ENCODE results near the gene SREK1IP1. TPM values are rescaled to one million over a fixed set of nuclear protein-coding genes. Genes with fewer than 3 reads are reported as not detected.

SREK1IP1 gene
- total RNA-seq = 10 to 100 TPM in 3 of 6 donors, 1 to 10 TPM in 3; 4.2 to 20.7 (median 13.4) TPM

DNA sequence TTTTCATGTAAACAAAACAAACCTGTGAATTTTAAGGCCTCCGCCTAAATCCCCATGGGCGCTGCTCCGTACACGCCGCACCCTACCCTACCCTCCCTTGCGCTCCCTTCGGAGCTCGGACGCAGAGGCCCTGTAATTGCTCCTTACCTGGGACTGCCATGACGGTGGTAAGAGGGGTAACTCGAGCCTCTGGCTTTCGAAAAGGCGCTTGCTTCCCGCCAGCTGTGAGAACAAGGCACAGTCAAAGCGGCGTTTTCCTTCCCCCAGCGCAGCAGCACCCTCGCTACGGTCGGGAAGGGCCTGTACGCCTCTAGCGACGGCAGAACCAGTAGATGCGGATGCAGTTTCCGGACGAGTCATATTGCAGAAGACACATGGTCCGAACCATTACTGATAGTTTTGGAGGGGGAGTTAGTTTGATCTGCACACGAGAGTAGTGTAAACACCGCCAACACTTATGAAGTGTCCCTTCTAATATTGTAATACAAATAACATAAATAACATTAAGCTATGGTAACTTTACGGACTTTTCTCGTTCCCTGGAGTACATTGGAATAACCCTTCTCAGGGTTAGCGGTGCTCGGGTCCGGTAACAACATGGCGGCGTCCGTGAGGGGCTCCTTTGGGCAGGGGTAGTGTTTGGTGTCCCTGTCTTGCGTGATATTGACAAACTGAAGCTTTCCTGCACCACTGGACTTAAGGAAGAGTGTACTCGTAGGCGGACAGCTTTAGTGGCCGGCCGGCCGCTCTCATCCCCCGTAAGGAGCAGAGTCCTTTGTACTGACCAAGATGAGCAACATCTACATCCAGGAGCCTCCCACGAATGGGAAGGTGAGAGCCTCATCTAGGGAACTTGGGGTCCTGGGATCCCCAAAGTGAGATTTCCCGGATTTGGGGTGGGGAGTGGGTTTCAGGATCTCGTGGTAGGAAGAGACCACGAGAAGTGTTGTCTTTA is at the start of gene SREK1IP1, which contains the start of gene CWC27:
Gene SREK1IP1, minus strand, starts transcription at position 334 of the 955 bp plus-strand sequence. Its CDS starts 174 bp downstream, at position 160.
Gene CWC27, plus strand, starts transcription at position 573 of the 955 bp plus-strand sequence. Its CDS starts 217 bp downstream, at position 790.
- 0 to 1% methylated on average over 35 to 48 of the region's 48 CpGs for WGBS, 2 donors
- DNase-seq (peak; percentile 82 to 85), ATAC-seq (ENCODE audit: low FRiP score in 2 of 2) (peak; percentile 98 to 99)
- peak in 3 of 4 donors; percentile 69 to 78 (median 78) for TF ChIP-seq POLR2A (IDR thresholded peaks at IDR 0.05)
- peak; percentile 92 to 95 for TF ChIP-seq POLR2AphosphoS5 (IDR thresholded peaks at IDR 0.05)
- TF ChIP-seq EP300 (IDR thresholded peaks at IDR 0.05) = no peak
- TF ChIP-seq, protein P1, sequence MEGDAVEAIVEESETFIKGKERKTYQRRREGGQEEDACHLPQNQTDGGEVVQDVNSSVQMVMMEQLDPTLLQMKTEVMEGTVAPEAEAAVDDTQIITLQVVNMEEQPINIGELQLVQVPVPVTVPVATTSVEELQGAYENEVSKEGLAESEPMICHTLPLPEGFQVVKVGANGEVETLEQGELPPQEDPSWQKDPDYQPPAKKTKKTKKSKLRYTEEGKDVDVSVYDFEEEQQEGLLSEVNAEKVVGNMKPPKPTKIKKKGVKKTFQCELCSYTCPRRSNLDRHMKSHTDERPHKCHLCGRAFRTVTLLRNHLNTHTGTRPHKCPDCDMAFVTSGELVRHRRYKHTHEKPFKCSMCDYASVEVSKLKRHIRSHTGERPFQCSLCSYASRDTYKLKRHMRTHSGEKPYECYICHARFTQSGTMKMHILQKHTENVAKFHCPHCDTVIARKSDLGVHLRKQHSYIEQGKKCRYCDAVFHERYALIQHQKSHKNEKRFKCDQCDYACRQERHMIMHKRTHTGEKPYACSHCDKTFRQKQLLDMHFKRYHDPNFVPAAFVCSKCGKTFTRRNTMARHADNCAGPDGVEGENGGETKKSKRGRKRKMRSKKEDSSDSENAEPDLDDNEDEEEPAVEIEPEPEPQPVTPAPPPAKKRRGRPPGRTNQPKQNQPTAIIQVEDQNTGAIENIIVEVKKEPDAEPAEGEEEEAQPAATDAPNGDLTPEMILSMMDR (IDR thresholded peaks at IDR 0.05) = peak in 2 of 6 experiments; percentile 24 to 25
- Histone ChIP-seq H3K27me3 (no peaks in the 10 kb centered on the region), H3K27ac (peak within 1 kb of the TSS; percentile 79 to 92 (median 86)), H3K9me3 (no peaks in the 10 kb centered on the region), H3K4me3 (peak within 1 kb of the TSS; percentile 76 to 82 (median 81)), H3K36me3 (peaks cover 0 to 11% (median 0%) of the 10 kb centered on the region in 4 donors), H3K4me1 (peaks cover 32 to 51% (median 34%) of the 10 kb centered on the region in 4 donors)

DNA sequence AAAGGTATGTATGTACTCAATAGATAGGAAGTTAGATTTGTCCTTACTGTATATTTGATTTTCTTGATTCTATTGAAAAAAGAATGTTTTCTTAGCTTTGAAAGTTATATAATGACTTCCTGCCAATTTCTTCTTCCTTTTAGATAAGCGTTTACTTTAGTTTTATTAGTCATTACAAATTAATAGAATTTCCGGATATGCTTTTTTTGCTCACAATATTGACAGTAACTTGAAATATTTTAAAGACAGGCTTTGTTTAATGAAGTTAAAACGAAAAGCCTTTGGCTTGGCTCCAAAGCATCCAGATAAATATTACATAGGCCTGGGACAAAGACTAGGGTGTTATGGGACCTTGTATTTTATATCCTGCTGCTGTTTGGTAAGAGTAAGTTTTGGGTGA is 49.8 kb upstream of the SREK1IP1 start:
- peaks cover 0 to 7% (median 3%) of the 10 kb centered on the region in 4 donors for H3K4me1 ChIP-seq
- no peak for ATAC-seq (ENCODE audit: low FRiP score in 2 of 2)
- 42 to 46% methylated on average over 3 of the region's 3 CpGs for WGBS, 2 donors
- no peaks in the 10 kb centered on the region for H3K9me3 ChIP-seq
- H3K27ac ChIP-seq = peak overlapping the region in 2 of 4 donors; percentile 37 to 52
- H3K4me3 ChIP-seq = no peak overlapping the region
- TF ChIP-seq, protein P1 (IDR thresholded peaks at IDR 0.05) = no peak
- TF ChIP-seq POLR2AphosphoS5 (IDR thresholded peaks at IDR 0.05) (no peak), EP300 (IDR thresholded peaks at IDR 0.05) (no peak), POLR2A (IDR thresholded peaks at IDR 0.05) (no peak)
- H3K36me3 ChIP-seq = peaks cover 0 to 3% (median 0%) of the 10 kb centered on the region in 4 donors
- no peak for DNase-seq
- no peaks in the 10 kb centered on the region for H3K27me3 ChIP-seq

DNA sequence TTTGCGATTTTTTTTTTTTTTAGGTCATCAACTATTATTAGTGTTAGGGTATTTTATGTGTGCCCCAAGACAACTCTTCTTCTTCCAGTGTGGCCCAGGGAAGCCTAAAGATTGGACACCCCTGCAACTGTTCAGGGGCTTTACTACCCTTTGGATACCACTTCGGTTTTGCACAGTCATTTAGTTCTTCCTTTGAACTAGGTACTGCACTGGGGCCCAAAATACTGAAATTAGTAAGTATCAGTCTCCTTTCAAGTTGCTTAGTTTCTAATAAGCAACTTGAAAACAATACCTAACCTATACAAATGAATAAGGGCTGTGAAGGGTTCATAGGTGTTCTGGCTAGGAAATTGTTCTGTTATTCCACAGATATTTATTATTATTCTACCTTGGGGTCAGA is 45.6 kb upstream of the SREK1IP1 start:
- WGBS, 2 donors = 78 to 89% methylated on average over 2 of the region's 2 CpGs
- H3K4me3 ChIP-seq = no peak overlapping the region
- no peaks in the 10 kb centered on the region for H3K9me3 ChIP-seq
- H3K27ac ChIP-seq = no peak overlapping the region
- no peak for TF ChIP-seq EP300 (IDR thresholded peaks at IDR 0.05)
- TF ChIP-seq POLR2A (IDR thresholded peaks at IDR 0.05) = no peak
- no peak for TF ChIP-seq POLR2AphosphoS5 (IDR thresholded peaks at IDR 0.05)
- TF ChIP-seq, protein P1 (IDR thresholded peaks at IDR 0.05) = no peak
- no peaks in the 10 kb centered on the region for H3K27me3 ChIP-seq
- no peak for ATAC-seq (ENCODE audit: low FRiP score in 2 of 2)
- peaks cover 0 to 6% (median 2%) of the 10 kb centered on the region in 4 donors for H3K4me1 ChIP-seq
- no peak for DNase-seq
- H3K36me3 ChIP-seq = peaks cover 0 to 3% (median 0%) of the 10 kb centered on the region in 4 donors

DNA sequence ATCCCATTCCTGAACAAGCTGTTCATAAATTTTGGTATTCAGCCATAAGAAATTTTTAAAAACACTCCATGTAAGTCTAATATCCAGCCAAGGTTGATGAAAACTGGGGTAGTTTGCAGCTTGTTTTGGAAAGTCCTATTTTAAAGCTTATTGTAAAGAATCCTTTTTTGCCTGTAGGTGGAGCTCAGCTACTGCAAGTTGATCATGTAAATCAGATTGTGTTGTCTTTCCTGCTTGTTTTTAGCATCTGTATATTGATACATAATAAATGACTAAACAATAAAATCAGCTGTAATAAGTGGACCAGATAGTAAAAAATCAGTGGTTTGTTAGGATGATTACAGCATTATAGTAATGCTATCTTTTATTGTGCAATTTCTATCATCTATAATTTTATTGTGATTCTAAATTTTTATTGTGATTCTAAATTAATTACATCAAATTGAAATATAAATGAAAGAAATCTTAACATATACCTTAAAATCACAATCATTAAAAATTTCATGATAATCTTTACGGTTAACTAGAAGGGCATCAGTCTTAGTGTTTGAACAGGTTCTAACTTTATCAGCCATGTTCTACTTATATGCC is 42.7 kb upstream of the SREK1IP1 start:
- WGBS, 2 donors = 87 to 91% methylated on average over 1 of the region's 1 CpG
- Histone ChIP-seq H3K9me3 (no peaks in the 10 kb centered on the region), H3K4me3 (no peak overlapping the region), H3K27ac (no peak overlapping the region), H3K27me3 (no peaks in the 10 kb centered on the region), H3K4me1 (peaks cover 0 to 3% (median 0%) of the 10 kb centered on the region in 4 donors), H3K36me3 (peaks cover 0 to 12% (median 0%) of the 10 kb centered on the region in 4 donors)
- peak in 1 of 2 donors; percentile 72 for ATAC-seq (ENCODE audit: low FRiP score in 2 of 2)
- TF ChIP-seq, protein P1 (IDR thresholded peaks at IDR 0.05) = peak; percentile 43 to 69 (median 54)
- no peak for TF ChIP-seq POLR2AphosphoS5 (IDR thresholded peaks at IDR 0.05)
- DNase-seq = no peak
